HG02870 (cell line): Measurements from ENCODE around the gene TFAP2B.

Experiments
- ATAC-seq: cut with Tn5 transposase; IDR thresholded peaks from one replicate; pipeline ENCODE4 v1.9.1; 2021; ENCODE audit warnings: mild to moderate bottlenecking, moderate library complexity; ENCODE audit not compliant: unreplicated experiment

TFAP2B gene

GRCh38 chr6:50823094-50823920 lies 4.6 kb downstream of the TFAP2B start:
- no peak for ATAC-seq

DNA sequence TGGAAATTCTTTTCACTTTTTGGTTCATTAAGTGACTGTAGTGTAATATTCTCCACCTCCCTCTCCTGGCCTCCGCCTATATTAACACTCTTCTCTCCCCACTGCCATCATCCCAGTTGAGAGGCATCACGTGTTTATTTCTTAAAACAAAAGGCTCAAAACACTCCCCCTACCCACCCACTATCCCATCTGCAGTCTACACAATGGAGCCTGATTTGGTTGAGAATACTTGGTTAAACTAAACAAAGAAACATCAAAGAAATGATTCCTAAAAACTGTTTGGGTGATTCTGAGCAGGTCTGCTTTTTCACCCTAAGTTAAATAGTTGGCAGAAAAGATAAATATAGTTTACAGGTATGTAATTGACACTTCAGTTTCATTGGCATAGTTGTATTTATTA lies 5.9 kb downstream of the TFAP2B start:
- no peak for ATAC-seq

DNA sequence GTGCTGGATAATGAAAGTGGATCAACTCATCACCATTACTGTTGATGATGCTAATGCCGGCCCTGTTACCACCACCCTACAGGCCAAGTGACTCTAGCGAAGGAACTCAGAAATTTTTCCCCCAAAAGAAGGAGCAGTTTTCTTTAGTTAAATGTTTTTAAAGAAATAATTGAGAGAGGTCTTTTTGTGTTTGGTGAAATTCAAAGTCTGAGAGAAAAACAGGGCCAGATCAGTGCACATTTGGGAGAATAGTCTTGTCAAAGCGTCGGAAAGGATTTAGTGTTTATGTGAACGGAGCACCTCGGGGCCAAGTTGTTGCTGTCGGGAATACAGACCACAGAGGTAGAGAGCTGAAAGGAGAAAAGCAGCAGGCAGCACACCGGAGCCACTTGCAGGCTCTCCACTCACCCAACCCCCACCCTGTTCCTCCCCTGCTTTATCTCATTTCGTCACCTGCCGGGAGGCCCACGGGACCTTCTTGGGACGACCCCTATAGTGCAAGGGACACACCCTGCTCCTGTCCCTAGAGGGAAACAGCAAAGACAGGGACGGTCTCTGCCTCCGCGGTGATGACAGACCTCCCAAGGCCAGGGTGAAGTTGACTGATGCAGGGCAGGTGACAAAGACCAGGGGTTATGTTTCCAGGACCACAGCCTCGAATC lies 6.8 kb downstream of the TFAP2B start:
- ATAC-seq = no peak

DNA sequence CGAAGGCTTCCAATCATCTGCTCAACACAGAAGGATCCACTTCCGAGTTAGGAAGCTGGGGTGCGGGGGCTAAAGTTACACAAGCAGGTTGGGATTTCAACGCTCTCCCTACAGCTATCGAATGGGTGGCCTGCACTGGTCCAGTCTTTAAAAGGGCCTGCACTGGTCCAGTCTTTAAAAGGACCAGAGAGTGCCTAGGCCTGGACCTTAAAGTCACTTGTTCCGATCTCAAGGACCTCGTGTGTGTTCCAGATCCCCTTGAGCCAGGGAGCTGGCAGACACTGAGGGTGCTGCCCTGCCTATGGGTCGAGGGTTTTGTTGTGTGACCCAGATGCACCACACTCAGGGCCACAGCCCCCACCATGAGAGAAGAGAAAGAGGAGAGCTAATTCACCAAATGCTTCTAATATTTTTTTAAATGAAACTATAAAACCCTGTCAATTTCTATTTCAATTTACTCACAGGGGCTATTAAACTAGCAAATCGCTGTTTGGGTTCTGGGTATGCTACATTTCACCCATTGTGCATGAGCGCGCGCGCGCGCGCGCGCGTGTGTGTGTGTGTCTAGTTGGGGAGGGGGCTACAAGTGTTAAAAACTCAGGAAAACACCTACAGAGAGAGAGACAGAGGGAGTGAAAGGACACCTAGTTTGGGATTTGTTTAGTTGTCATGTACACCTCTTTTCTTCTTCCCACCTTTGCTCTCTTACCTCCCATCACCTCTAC lies 7.5 kb downstream of the TFAP2B start:
- no peak for ATAC-seq

DNA sequence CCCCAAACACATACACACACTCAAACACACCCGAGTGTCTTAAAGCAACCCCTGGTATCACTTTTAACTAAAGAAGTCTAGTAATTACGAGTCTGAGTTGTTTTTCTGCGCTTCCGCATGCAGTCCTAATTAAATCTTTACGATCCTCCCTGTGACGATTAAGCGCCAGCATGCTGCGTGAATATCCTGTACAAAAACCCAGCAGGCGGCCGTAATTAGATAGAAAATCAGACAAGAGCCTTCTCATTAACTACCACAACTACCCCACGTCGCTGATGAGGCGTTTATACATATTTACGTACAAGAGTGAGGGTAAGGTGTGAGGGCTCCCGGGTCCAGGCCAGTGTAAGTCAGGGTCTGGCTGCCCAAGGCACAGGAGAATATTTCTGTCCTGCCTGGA lies 8.1 kb downstream of the TFAP2B start:
- no peak for ATAC-seq

- no peak for ATAC-seq
Measured at GRCh38 chr6:50829049-50829448, 10.4 kb downstream of the TFAP2B start.

DNA sequence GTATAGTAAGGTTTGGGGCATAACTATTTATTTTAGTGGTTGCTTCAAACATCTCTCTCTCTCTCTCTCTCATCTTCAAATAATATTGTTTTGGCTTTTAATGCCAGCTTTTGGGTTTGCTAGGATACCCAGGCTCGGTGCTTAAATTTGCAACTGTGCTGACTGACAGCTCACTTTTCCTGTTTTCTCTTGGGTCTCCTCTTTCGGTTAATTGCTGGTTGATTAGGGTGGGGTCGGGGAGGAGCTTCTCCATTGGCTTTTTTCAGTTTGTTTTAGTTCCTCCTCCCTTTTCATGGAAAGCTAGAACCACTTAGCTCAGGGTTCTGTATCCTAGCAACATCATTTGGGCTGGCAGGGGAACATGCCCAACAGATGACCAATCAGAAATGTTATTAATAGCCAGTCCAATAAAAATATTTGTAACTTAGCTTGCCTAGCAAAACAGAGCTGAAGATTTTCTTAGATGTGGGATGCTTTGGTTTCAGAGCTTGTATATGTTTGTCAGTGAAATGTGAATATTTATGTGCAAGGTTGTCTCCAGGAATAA lies 11.3 kb downstream of the TFAP2B start:
- no peak for ATAC-seq

DNA sequence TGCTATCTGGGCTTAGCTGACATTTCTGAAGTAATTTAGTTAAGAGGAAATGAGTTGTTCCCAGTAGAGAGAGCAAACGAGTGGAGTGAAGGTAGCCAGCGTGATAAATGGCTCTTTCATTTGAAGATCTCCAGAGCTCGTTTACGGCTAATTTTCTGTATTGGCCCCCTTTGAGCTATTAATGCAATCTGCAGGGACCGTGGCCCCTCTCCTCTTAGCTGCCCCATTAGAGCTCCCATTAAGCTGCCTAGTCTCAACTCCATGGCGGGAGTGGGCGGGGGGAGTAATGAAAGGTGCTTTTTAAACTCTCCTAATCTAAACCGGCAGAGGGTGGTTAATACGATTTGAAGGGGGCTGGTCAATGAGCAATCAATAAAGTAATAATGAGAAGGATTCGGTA lies 12.5 kb downstream of the TFAP2B start:
- no peak for ATAC-seq

GRCh38 chr6:50832912-50833311 lies 14.2 kb downstream of the TFAP2B start:
- ATAC-seq = no peak

DNA sequence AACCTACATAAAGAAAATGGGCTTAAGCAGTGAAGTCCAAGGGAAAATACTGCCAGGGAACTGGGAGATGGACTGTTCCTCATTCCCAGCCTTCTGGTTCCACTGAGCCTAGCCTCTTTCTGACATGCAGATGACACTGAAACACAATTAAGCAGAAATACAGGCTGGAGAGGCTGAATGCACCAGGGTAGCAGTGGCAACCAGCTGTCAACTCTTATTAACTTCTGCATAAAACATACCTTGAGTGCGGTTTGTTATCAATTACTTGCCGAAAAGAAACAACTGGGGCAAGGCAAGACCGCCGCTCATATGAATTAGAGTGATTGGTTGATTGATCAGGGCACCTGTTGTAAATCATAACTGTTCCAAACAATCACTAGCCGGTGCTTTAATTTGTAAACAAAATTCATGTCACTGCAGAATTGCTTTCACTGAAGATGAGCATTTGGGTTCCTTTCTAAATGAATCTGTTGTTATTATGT lies 16.3 kb downstream of the TFAP2B start:
- ATAC-seq = no peak

- no peak for ATAC-seq
Measured at GRCh38 chr6:50836231-50836630, 17.6 kb downstream of the TFAP2B start.

GRCh38 chr6:50837589-50838445 lies 19.1 kb downstream of the TFAP2B start:
- ATAC-seq = no peak

DNA sequence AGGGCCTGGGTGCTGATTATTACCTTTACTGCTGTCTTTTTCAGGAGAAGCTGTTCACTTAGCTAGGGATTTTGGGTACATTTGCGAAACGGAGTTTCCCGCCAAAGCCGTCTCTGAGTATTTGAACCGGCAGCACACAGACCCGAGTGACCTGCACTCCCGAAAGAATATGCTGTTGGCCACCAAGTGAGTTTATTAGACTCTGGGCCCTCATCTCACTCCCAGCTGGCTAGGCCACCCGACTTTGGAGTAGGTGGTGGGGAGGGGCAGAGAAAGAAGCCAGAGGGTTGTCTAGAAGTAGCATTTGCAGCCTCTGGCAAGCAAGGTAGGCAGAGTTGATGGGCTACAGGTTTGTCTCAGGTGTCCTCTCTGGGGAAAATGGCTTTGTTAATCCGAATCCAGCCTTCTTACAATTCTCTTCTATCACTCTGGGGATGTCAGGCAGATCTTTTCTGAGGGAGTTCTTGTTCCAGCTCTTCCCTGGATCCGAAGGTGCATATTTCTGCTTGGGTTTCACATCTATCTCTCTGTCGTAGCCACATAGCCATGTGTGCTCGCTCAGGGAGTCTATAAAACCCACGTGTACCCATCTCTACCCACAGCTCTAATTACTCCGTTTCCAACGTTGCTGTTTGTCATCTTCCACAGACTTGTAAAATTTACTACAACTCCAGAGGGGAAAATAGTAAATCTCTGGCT lies 21.6 kb downstream of the TFAP2B start:
- ATAC-seq = no peak

- no peak for ATAC-seq
Measured at GRCh38 chr6:50840811-50841192, 22.1 kb downstream of the TFAP2B start.

- no peak for ATAC-seq
Measured at GRCh38 chr6:50842446-50842845, 23.8 kb downstream of the TFAP2B start.

GRCh38 chr6:50842861-50843384 lies 24.3 kb downstream of the TFAP2B start:
- ATAC-seq = no peak

GRCh38 chr6:50843842-50844241 lies 25.2 kb downstream of the TFAP2B start:
- ATAC-seq = no peak

GRCh38 chr6:50845499-50846143 lies 26.9 kb downstream of the TFAP2B start:
- no peak for ATAC-seq
